ES-I3 (cell line): ENCODE results near the gene VAV3.

Source experiments
- H3K36me3 ChIP-seq: 2 replicates; pipeline ENCODE4 v1.6.1; 2013; ENCODE audit warnings: mild to moderate bottlenecking, low read length, control low read depth, moderate library complexity; ENCODE audit not compliant: insufficient read depth
- H3K4me1 ChIP-seq: 2 replicates; pipeline ENCODE4 v1.6.1; 2013; ENCODE audit warnings: mild to moderate bottlenecking, control low read depth, low read length; ENCODE audit not compliant: insufficient read depth
- H3K9ac ChIP-seq: 2 replicates; pipeline ENCODE4 v1.6.1; 2013; ENCODE audit warnings: low read depth, mild to moderate bottlenecking, low read length, moderate library complexity
- H3K9me3 ChIP-seq: 2 replicates; pipeline ENCODE4 v1.6.1; 2013; ENCODE audit warnings: mild to moderate bottlenecking, low read length, moderate library complexity; ENCODE audit not compliant: control insufficient read depth, insufficient read depth

The VAV3 gene

GRCh38 chr1:107807405-107807804, 157.6 kb downstream of the VAV3 start:
- Histone ChIP-seq H3K36me3 (no peaks in the 10 kb centered on the region), H3K9ac (no peak overlapping the region), H3K9me3 (no peaks in the 10 kb centered on the region), H3K4me1 (peaks cover 17% of the 10 kb centered on the region; the same call in 1 of the 2 replicates)

GRCh38 chr1:107806902-107807301, 158.1 kb downstream of the VAV3 start:
- H3K9ac ChIP-seq = no peak overlapping the region
- H3K4me1 ChIP-seq = peaks cover 17% of the 10 kb centered on the region; the same call in 1 of the 2 replicates
- H3K9me3 ChIP-seq = no peaks in the 10 kb centered on the region
- no peaks in the 10 kb centered on the region for H3K36me3 ChIP-seq

- H3K9me3 ChIP-seq = no peaks in the 10 kb centered on the region
- peaks cover 17% of the 10 kb centered on the region; the same call in 1 of the 2 replicates for H3K4me1 ChIP-seq
- no peaks in the 10 kb centered on the region for H3K36me3 ChIP-seq
- no peak overlapping the region for H3K9ac ChIP-seq
These were observed 160.2 kb downstream of the VAV3 start for GRCh38 chr1:107804741-107805140.

GRCh38 chr1:107804134-107804533, 160.8 kb downstream of the VAV3 start:
- Histone ChIP-seq H3K4me1 (peaks cover 17% of the 10 kb centered on the region; the same call in 1 of the 2 replicates), H3K36me3 (no peaks in the 10 kb centered on the region), H3K9me3 (no peaks in the 10 kb centered on the region), H3K9ac (no peak overlapping the region)

GRCh38 chr1:107803579-107803978, 161.4 kb downstream of the VAV3 start:
- H3K9ac ChIP-seq = no peak overlapping the region
- no peaks in the 10 kb centered on the region for H3K9me3 ChIP-seq
- peaks cover 17% of the 10 kb centered on the region; the same call in 1 of the 2 replicates for H3K4me1 ChIP-seq
- H3K36me3 ChIP-seq = no peaks in the 10 kb centered on the region

GRCh38 chr1:107802654-107803053, 162.3 kb downstream of the VAV3 start:
- Histone ChIP-seq H3K4me1 (peaks cover 17% of the 10 kb centered on the region; the same call in 1 of the 2 replicates), H3K9ac (no peak overlapping the region), H3K36me3 (no peaks in the 10 kb centered on the region)

GRCh38 chr1:107795994-107796393, 169.0 kb downstream of the VAV3 start:
- Histone ChIP-seq H3K9ac (no peak overlapping the region), H3K9me3 (no peaks in the 10 kb centered on the region), H3K4me1 (peaks cover 11% of the 10 kb centered on the region; the same call in 1 of the 2 replicates), H3K36me3 (no peaks in the 10 kb centered on the region)

More at GRCh38 chr1:107802654-107803053, 162.3 kb downstream of the VAV3 start:
- no peaks in the 10 kb centered on the region for H3K9me3 ChIP-seq

- Histone ChIP-seq H3K9ac (no peak overlapping the region), H3K9me3 (no peaks in the 10 kb centered on the region), H3K4me1 (peaks cover 11% of the 10 kb centered on the region; the same call in 1 of the 2 replicates), H3K36me3 (no peaks in the 10 kb centered on the region)
These were observed 169.5 kb downstream of the VAV3 start for GRCh38 chr1:107795441-107795840.

- Histone ChIP-seq H3K4me1 (peaks cover 11% of the 10 kb centered on the region; the same call in 1 of the 2 replicates), H3K36me3 (no peaks in the 10 kb centered on the region), H3K9me3 (no peaks in the 10 kb centered on the region), H3K9ac (no peak overlapping the region)
These were observed 170.4 kb downstream of the VAV3 start for GRCh38 chr1:107794571-107794970.

GRCh38 chr1:107793896-107794453, 171.0 kb downstream of the VAV3 start:
- Histone ChIP-seq H3K4me1 (peaks cover 16% of the 10 kb centered on the region; the same call in 1 of the 2 replicates), H3K36me3 (no peaks in the 10 kb centered on the region), H3K9me3 (no peaks in the 10 kb centered on the region), H3K9ac (no peak overlapping the region)

- Histone ChIP-seq H3K9ac (no peak overlapping the region), H3K36me3 (no peaks in the 10 kb centered on the region), H3K4me1 (peaks cover 18% of the 10 kb centered on the region; the same call in 1 of the 2 replicates), H3K9me3 (no peaks in the 10 kb centered on the region)
These were observed 173.6 kb downstream of the VAV3 start for GRCh38 chr1:107791348-107791747.

GRCh38 chr1:107789817-107790524, 175.0 kb downstream of the VAV3 start:
- Histone ChIP-seq H3K4me1 (peaks cover 12% of the 10 kb centered on the region; the same call in 1 of the 2 replicates), H3K36me3 (no peaks in the 10 kb centered on the region), H3K9me3 (no peaks in the 10 kb centered on the region), H3K9ac (no peak overlapping the region)

GRCh38 chr1:107788206-107789202, 176.5 kb downstream of the VAV3 start:
- Histone ChIP-seq H3K9ac (no peak overlapping the region), H3K4me1 (peaks cover 7% of the 10 kb centered on the region; the same call in 1 of the 2 replicates), H3K36me3 (no peaks in the 10 kb centered on the region), H3K9me3 (no peaks in the 10 kb centered on the region)

- H3K9ac ChIP-seq = no peak overlapping the region
- H3K4me1 ChIP-seq = peaks cover 7% of the 10 kb centered on the region; the same call in 1 of the 2 replicates
- H3K9me3 ChIP-seq = no peaks in the 10 kb centered on the region
- no peaks in the 10 kb centered on the region for H3K36me3 ChIP-seq
These were observed 177.7 kb downstream of the VAV3 start for GRCh38 chr1:107787299-107787698.
